K562 treated with DMSO at 1 percent for 12 hours (cell line): ENCODE data around the gene FAM200A. TPM values are rescaled to one million over a fixed set of nuclear protein-coding genes. Genes with fewer than 3 reads are reported as not detected.

Experiments
- total RNA-seq: library from RNA; unstranded; fragments of 300-600 nt; gene quantifications from 2 replicates; pipeline ENCODE4 v1.2.3, GENCODE V29; 2022; ENCODE audit not compliant: insufficient read depth

FAM200A gene
- total RNA-seq, result 3.5 and 11.1 TPM in 2 replicates

DNA sequence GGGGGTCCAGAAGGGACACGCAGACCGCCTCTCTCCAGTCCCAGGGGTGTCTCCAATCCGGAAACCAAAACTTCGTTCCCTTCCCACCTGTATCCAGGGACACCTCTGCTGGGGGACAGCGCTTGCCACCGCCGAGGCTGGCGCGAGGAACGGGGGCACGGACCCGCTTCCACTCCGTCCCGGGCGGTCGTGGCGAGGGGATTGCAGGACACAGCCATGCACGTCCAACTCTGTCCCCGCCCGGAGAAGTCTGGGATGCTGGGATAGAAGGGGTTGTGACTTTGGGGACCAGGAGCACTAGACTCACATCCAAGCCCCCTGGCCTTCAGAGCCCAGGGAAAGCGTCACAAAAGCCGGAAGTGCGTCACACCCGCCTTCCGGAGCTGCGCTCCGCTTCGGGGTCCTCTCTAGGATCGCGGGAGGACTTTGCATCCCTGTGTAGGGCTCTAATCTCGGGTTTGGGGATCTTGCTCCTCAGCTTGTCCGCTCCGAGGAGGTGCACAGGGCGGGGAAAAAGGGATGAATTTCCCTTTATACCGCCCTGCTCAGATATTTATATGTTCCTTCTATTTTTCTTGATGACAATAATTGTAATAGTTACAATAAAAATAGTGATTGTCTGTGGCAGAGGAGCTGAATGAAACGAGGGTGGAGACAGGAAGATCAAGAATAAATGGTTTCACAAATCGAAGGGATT, at the start of gene FAM200A:
TSS of gene FAM200A (minus strand) at position 348 of the 697 bp plus-strand sequence. CDS start 3,707 bp downstream, outside the sequence.

DNA sequence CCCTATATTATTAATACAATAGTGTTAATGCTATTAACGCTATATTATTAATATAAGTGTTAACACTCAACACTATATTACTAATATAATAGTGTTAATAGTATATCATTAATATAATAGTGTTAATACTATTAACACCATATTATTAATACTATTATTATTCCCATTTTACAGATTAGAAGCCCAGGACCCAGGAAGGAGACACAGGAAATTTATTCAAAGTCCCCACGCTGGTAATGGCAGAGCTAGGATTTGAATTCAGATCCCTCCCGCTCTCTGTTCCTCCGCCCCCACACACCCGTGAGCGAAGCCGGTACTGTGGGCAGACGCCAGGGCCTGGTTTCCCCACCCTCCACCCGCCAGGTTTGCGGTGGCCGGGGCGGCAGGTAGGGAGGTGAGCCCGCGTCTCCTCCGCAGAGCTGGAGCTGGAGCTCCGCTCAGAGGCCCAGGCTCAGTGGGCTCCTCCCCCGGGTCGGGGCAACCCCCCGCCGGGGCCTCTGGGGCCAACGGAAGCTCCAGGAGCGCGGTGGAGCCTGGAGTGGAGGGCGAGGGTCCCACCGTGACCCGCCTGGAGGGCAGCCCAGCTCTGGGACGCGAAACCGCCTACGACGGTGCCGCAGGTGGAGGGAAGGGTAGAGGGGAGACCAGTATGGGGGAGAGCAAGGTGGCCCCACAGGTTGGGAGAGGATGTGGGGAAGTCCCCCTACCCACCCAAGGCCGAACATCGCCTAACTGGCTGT, 46.0 kb upstream of the FAM200A start, which contains the start of gene TMEM225B:
TSS of gene TMEM225B (plus strand) at position 506 of the 740 bp plus-strand sequence. CDS start 6,122 bp downstream, outside the sequence.

DNA sequence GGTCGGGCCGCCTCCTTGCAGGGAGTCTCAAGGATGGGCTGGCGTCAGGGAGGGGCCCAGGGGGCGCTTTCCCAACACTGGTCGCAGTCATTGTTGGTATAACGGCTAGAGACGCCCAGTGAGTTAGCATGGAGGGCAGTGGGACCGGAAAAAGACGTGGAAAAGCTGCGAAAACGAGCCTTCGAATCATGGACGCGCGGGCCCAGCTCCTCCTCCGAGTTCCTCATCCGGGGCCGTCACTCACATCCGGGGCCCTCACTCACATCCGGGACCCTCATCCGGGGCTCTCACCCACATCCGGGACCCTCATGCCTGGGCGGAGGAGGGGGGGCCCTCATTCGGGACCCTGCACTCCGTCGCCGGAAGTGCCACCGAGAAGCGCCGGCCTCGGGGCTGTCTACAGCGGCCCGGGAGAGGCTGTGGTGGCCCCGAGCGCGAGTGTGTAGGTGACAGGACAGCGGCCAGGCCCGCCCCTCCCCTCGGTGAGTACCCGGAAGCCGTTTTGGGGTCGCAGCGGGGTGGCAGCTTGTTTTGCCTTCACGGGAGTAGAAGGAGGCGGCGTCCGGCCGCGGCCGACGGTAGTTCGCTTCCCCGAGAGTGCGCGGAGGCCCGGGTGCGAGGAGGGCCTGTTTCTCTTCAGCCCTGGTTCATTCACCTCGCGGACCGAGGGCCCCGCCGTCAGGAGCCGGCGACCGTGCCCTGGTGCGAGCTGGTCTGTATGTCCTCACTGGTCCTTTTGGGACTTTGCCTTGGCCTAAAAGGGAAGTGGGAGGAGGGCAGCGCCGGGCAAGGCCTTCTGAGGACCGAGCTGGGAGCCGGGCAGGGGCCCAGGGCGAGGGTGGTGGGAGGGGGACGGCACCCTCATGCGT, 6.6 kb upstream of the FAM200A start, which contains the start of gene ZNF655:
TSS of gene ZNF655 (plus strand) at position 337 of the 869 bp plus-strand sequence. CDS start 1,918 bp downstream, outside the sequence.

DNA sequence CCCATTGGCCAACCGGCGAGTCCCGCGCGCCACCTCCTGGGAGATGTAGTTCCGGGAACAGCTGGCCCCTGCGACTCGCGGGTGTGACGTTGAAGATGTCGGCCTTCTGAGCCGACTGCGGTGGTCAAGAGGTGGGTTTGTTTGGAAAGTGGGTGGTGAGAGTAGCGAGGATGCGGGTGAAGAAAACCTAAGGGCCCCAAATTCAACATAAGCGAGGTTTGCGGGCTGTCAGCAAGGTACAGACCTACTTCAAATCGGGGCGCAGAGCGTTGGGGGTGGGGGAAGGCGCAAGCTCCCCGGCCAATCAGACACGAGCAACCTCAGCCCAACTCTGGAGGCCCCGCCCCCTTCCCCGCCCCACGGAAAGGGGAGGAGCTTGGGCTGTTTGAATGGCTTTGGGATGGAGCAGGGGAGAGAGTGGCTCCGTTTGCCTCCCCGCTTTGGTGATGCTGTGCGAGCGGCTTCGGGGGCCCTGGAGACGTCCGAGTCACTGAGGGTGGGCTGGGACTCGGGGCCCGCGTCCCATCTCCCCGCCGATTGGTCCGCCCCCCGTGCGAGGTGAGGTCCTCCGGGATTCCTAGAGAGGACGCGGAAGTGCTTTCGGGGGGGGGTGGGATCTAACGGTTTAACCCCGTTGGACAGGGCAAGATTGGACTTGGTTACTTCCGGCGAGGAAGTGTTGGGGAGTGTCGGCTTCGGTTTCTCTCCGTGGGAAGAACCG, 47.2 kb downstream of the FAM200A start, which contains the start of gene ZKSCAN5:
TSS of gene ZKSCAN5 (plus strand) at position 60 of the 721 bp plus-strand sequence. CDS start 1,383 bp downstream, outside the sequence.

DNA sequence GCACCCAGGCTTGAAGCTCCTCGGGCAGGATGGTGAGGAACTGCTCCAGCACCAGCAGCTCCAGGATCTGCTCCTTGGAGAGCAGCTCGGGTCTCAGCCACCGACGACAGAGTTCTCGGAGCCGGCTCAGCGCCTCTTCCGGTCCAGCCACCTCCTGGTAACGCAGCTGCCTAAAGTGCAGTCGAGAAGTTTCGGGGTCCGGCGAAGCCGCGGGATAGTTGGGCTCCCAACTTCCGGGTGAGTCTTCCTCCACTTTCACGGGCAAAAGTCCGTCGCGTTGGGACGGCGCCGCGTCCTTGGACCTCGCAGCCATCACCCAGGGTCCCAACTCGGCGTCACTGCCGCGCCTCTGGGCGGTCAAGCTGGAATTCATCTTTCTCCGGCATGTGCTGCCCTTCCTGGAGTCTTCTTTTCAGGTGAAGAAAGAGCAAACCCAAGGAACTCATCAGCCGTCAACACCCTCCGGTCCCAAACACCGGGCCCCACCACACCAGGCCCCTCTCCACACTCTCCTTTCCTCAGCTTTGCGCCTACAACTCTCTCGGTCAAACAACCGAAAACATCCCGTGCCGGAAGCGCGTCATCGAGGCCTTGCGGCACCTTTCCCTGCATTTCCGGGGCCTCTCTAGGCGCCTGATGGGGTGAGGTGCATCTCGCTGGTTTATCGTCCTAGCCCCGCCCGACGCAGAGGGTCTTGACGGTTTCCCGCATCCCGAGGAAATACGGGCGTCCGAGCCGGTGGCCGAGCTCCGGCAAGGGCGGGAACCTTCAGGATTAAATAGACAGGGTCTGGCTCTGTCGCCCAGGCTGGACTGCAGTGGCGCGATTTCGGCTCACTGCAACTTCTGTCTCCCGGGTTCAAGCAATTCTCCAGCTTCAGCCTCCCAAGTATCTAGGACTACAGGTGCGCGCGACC, 51.9 kb downstream of the FAM200A start, which contains the start of gene ZNF394:
TSS of gene ZNF394 (minus strand) at position 561 of the 916 bp plus-strand sequence. CDS start at position 373, 188 bp downstream.

Other genes with a start within 250 kb of the FAM200A start
- 116 and 161 TPM in 2 replicates for gene ARPC1A, start 226.2 kb downstream of the FAM200A start, total RNA-seq
- gene ARPC1B, start 177.4 kb downstream of the FAM200A start, total RNA-seq, result 633 and 716 TPM in 2 replicates
- 114 and 162 TPM in 2 replicates for gene PDAP1, start 143.5 kb downstream of the FAM200A start, total RNA-seq
- gene BUD31, start 143.1 kb downstream of the FAM200A start, total RNA-seq, result 267 and 275 TPM in 2 replicates
- 8.7 and 11.1 TPM in 2 replicates for gene PTCD1, start 113.3 kb downstream of the FAM200A start, total RNA-seq
- gene CPSF4, start 113.2 kb downstream of the FAM200A start, total RNA-seq, result 71.2 and 94.9 TPM in 2 replicates
- gene ATP5MF, start 85.9 kb downstream of the FAM200A start, total RNA-seq, result 1,063 and 1,126 TPM in 2 replicates
- 7.2 and 22.3 TPM in 2 replicates for gene ZNF789, start 79.2 kb downstream of the FAM200A start, total RNA-seq
- gene ZNF394, start 51.8 kb downstream of the FAM200A start, total RNA-seq, result 18.0 and 28.2 TPM in 2 replicates
- 6.2 and 15.0 TPM in 2 replicates for gene ZKSCAN5, start 47.5 kb downstream of the FAM200A start, total RNA-seq
- gene ZNF655, start 6.5 kb upstream of the FAM200A start, total RNA-seq, result 37.2 and 85.5 TPM in 2 replicates
- not detected in 2 replicates for gene TMEM225B, start 46.2 kb upstream of the FAM200A start, total RNA-seq
- gene ZSCAN25, start 64.8 kb upstream of the FAM200A start, total RNA-seq, result 6.8 and 12.2 TPM in 2 replicates
- 3.2 and 11.1 TPM in 2 replicates for gene CYP3A5, start 127.9 kb upstream of the FAM200A start, total RNA-seq
- not detected in 2 replicates for gene CYP3A7, start 183.1 kb upstream of the FAM200A start, total RNA-seq
- gene CYP3A4, start 232.1 kb upstream of the FAM200A start, total RNA-seq, result not detected in 2 replicates